Measurements from ENCODE around the gene HMGN4. TPM values are rescaled to one million over a fixed set of nuclear protein-coding genes. Genes with fewer than 3 reads are reported as not detected.
A peak's percentile ranks its signal among the peaks of the same experiment; 100 is the strongest.

HMGN4 gene
- total RNA-seq, 3 donors from 2014 or later, result 57.0 to 96.6 (median 82.6) TPM

GRCh38 chr6:26532699-26533531, 5.3 kb upstream of the HMGN4 start:
- intact Hi-C loops (cut with DNase I; ENCODE audit: low total_unique reads), result no loop called here
- Histone ChIP-seq H3K36me3 (no peaks in the 10 kb centered on the region), H3K4me1 (no peaks in the 10 kb centered on the region), H3K4me3 (peak overlapping the region; percentile 49 to 77 (median 65)), H3K27ac (peak overlapping the region; percentile 66 to 89), H3K27me3 (no peaks in the 10 kb centered on the region), H3K9me3 (no peaks in the 10 kb centered on the region)
- DNase-seq (ENCODE audit: low spot score in 2 of 2), result peak; percentile 92 to 93
- TF ChIP-seq POLR2AphosphoS5 (IDR thresholded peaks at IDR 0.05) (peak; percentile 57 to 82 (median 74)), CTCF (IDR thresholded peaks at IDR 0.05) (no peak)

GRCh38 chr6:26533532-26533931, 4.6 kb upstream of the HMGN4 start:
- intact Hi-C loops (cut with DNase I; ENCODE audit: low total_unique reads), result no loop called here
- peak overlapping the region; percentile 66 to 89 for H3K27ac ChIP-seq

DNA sequence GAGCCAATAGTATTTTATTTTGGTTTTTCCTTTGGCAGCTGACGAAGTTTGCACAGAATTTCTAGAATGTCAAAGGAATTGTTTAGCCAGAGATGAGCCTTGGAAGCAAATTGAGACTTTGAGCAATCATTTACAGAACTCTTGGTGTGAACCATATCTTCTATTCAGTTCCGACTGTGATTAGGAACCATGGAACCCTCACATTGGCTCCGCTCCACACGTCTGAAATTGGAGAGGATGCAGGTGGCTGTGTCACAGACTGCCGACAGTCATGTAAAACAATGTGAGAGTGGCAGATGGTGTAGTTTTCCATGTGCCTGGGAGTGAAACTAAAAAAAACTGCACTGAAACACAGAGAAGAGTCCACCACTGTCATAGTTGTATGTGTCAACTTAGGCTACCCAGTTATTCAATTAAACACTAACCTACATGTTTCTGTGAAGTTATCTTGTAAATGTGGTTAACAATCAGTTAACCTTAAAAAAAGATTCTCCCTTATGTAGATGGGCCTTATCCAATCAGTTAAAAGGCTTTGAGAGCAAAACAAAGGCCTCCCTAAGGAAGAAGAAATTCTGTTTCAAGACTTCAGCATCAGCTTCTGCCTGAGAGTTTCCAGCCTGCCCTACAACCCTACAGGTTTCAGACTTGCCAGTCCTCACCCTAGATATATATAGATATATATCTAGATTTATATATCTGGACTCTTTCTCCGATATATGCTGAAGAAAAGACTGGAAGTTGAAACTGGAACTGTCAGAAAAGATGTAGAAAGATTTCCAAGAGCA, 3.3 kb upstream of the HMGN4 start:
- no peak for DNase-seq (ENCODE audit: low spot score in 2 of 2)
- no peaks in the 10 kb centered on the region for H3K36me3 ChIP-seq
- H3K27me3 ChIP-seq, result no peaks in the 10 kb centered on the region
- intact Hi-C loops (cut with DNase I; ENCODE audit: low total_unique reads), result no loop called here
- no peak overlapping the region for H3K27ac ChIP-seq
- no peak overlapping the region for H3K4me3 ChIP-seq
- H3K9me3 ChIP-seq, result no peaks in the 10 kb centered on the region
- no peaks in the 10 kb centered on the region for H3K4me1 ChIP-seq
- no peak for TF ChIP-seq POLR2A (IDR thresholded peaks at IDR 0.05)
- TF ChIP-seq CTCF (IDR thresholded peaks at IDR 0.05), result no peak
- no peak for TF ChIP-seq POLR2AphosphoS5 (IDR thresholded peaks at IDR 0.05)

More at GRCh38 chr6:26533532-26533931, 4.6 kb upstream of the HMGN4 start:
- TF ChIP-seq POLR2AphosphoS5 (IDR thresholded peaks at IDR 0.05), result no peak
- TF ChIP-seq CTCF (IDR thresholded peaks at IDR 0.05), result no peak
- TF ChIP-seq POLR2A (IDR thresholded peaks at IDR 0.05), result no peak
- Histone ChIP-seq H3K4me1 (no peaks in the 10 kb centered on the region), H3K27me3 (no peaks in the 10 kb centered on the region), H3K4me3 (peak overlapping the region; percentile 49 to 77 (median 65)), H3K36me3 (no peaks in the 10 kb centered on the region), H3K9me3 (no peaks in the 10 kb centered on the region)
- DNase-seq (ENCODE audit: low spot score in 2 of 2), result no peak

DNA sequence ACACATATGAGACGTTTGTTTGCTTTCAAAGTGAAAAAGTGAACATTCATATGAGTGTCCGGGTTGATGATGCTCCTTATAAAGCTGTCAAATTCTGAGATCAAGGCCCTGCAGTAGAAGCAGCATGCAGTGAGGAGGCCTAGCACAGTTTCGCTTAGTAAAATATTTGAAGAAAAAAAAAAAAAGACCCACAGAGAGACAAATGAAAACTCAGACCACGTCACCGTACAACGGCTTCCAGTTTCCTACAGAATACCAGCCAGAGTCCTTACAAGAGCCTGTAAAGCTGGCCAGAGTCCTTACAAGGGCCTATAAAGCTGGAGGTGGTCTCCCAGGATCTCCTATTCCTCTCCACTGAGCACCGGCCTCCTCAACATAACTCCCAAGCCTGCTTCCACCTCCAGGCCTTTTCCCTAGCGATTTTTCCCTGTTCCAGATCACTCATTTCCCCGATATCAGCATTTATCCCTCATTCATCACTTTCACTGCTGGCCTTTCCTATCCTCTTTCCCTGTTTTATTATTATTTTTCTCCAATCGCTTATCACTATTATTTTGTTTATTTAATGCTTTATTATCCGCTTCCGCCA, 1.5 kb upstream of the HMGN4 start:
- no peaks in the 10 kb centered on the region for H3K27me3 ChIP-seq
- TF ChIP-seq CTCF (IDR thresholded peaks at IDR 0.05), result no peak
- no peak for TF ChIP-seq POLR2AphosphoS5 (IDR thresholded peaks at IDR 0.05)
- TF ChIP-seq POLR2A (IDR thresholded peaks at IDR 0.05), result no peak
- no peaks in the 10 kb centered on the region for H3K36me3 ChIP-seq
- H3K4me3 ChIP-seq, result peak overlapping the region; percentile 81 to 91 (median 85)
- intact Hi-C loops (cut with DNase I; ENCODE audit: low total_unique reads), result no loop called here
- H3K9me3 ChIP-seq, result no peaks in the 10 kb centered on the region
- peak overlapping the region; percentile 94 to 96 for H3K27ac ChIP-seq
- no peaks in the 10 kb centered on the region for H3K4me1 ChIP-seq
- DNase-seq (ENCODE audit: low spot score in 2 of 2), result no peak

Measured in breast epithelium (tissue), 4 donors.